Esophagus squamous epithelium (tissue), 4 donors: ENCODE results near the gene DPP4.

Experiments used
- CTCF ChIP-seq, 6 experiments: fragments of 450-650 bp in 4 of 6; fragments of 200-600 bp in 2 of 6; sonication (generic) in 2 of 6; IDR thresholded peaks; one replicate each; pipeline ENCODE4 v1.5.1; 2016 to 2019; ENCODE audit warnings: antibody characterized with exemption in 6 of 6, mild to moderate bottlenecking in 4 of 6, moderate library complexity in 4 of 6
- POLR2A ChIP-seq, 4 donors: fragments of 450-650 bp; IDR thresholded peaks; one replicate each; pipeline ENCODE4 v1.6.1; 2017; ENCODE audit warnings: antibody characterized with exemption in 4 of 4, mild to moderate bottlenecking in 4 of 4, moderate library complexity in 3 of 4

GRCh38 chr2:162073888-162074631 lies at the start of gene DPP4:
- TF ChIP-seq CTCF (IDR thresholded peaks at IDR 0.05), result no peak
- TF ChIP-seq POLR2A (IDR thresholded peaks at IDR 0.05), result no peak
